ENCODE data around the gene TOPBP1. TPM values are rescaled to one million over a fixed set of nuclear protein-coding genes. Genes with fewer than 3 reads are reported as not detected.
"Not testable (repeated sequence)": the region's sequence is repeated elsewhere in the genome, so short reads cannot be mapped to it uniquely, and the experiment has no call there.

TOPBP1 gene
- total RNA-seq: 10 to 100 TPM; 16.6 to 17.7 TPM
- long read RNA-seq, donor 1, full-length matches to known transcripts: 1 of 4 reads
- long read RNA-seq, donor 1, partial matches to known transcripts: 2 of 4 reads
- long read RNA-seq, donor 1, other reads (novel, unspliced or antisense): 1 of 4 reads
- long read RNA-seq, donor 2, partial matches to known transcripts: 2 of 2 reads
- long read RNA-seq, donor 2, other reads (novel, unspliced or antisense): 0 of 2 reads

DNA sequence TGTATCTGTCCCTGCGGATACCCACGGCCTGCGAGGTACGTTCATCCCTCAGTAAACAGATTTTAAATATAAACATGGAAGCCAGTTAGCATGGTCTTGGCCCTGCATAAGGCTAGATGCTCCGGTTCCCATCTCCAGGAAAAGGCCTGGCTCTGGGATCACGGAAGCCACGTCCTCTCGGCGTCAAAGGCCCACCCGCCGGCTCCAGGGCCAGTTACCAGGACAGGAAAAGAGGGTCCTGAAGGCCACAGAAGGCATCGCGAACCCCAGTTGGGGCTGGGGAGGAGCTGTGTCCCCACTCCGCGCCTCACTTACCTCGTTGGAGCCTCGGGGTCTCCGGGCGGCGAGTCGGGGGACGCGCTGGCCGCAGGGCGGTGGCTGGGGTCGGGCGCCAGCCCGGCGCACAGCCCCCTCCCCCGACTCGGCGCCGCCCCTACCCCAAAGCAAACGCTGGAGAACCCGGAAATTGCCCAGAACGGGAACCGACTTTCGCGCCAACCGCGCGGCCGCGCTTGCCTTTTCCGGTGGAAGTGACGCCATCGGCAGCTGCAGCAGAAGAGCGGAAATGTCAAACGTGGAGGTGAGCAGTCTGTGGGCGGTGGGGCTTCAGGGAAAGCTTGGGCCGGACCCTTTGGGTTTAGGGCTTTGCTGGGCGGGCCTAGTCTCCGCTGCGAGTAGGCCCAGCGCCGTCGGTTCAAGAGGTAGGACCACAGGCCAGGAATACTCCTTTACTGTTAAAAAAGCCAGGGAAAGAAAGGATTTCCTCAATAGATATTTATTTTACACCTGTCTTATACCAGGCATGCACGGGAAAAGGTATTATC is at the start of gene TOPBP1:
Gene TOPBP1 (minus strand): TSS at position 488 of the 824 bp plus-strand sequence. CDS start 814 bp downstream, outside the sequence.
- intact Hi-C loops (cut with DNase I): no loop called here
- peak; percentile 95 for DNase-seq (ENCODE audit: low spot score)

DNA sequence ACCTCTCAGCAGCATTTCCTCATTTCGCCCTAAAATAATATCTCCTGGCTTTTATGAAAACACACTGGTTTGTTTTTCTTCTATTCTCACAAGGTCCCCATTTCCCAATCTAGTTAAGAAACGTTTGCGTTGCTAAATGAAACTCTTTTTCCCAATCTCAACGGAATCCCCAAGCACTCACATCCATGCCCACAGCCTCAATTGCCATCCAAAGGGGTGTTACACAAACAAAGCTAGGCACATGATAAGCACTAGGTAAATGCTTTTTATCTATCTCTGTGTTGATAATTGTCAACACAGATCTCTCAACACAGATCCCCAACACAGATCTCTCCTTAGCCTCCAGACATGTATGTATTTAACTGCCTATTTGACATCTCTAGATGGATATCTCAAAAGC is 49.3 kb upstream of the TOPBP1 start:
- DNase-seq (ENCODE audit: low spot score): no peak
- intact Hi-C loops (cut with DNase I): no loop called here

DNA sequence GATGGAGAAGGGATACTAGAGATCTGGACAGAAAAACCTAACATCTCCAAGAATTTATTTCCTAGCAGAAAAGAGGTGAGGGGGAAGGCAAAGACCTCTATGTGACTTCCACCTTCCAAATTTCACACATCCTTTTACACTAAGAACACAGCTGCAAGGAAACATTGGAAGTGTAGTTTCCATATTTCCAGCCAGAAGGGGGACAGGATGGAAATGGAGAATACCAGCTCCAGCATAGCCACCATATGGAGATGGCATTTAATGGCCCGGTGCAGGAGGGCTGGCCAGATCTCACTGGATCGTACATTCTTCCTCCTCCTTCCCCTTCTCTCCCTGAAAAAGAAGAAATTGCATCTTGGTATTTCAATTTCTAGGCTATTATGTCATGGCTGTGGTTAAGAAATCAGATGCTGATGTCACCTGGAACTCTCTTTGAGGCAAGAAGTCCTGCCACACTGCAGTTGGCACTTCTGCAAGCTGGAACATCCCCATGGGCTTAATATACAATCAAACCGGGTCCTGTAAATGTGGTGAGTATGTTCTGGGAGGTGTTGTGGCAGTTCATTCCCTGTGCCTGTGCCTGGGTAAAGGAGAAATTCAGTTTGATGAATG is 47.5 kb upstream of the TOPBP1 start:
- intact Hi-C loops (cut with DNase I): loop anchor here in 1 of 2 donors (5.0 kb wide), 1 partner anchor 787 kb away; no protein-coding TSS in a partner anchor
- DNase-seq (ENCODE audit: low spot score): no peak

DNA sequence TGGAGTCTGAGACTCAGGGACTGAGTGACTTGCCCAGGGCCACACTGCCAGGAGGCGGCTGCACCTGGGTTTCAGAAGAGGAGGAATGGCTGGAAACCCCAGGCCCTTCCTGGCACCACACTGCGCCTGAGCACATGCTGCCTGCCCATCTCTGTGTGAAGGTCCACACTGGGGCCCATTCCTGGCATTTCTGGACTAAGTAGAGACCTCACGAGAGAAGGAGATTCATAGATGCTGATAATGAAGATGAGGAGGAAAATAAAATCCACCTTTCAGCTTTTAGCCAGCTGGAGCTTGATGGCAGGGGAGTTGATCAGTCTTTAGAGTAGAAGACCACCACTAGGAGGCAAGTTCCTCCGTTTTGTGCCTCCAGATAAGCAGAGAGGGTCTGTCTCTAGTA is 44.3 kb upstream of the TOPBP1 start:
- no peak for DNase-seq (ENCODE audit: low spot score)
- intact Hi-C loops (cut with DNase I): loop anchor here in 1 of 2 donors (5.0 kb wide), 1 partner anchor 784 kb away; no protein-coding TSS in a partner anchor

DNA sequence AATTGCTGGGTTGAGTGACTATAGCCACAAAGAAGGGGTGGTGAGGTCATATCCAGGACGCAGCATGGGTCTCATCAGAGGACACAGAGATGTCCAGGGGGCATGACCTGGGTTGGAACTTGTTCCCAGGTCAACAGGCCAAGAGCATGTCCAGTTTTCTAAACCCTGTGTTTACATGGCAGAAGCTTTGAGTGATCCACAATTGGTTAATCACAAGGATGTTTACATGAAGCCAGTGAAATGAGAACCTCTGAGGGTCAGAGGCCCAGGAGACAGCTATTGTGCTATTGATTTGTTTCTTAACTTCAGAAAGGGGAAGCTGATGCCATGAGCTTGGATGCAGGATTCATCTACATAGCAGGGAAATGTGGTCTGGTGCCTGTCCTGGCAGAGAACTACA is 42.2 kb upstream of the TOPBP1 start:
- intact Hi-C loops (cut with DNase I): no loop called here

DNA sequence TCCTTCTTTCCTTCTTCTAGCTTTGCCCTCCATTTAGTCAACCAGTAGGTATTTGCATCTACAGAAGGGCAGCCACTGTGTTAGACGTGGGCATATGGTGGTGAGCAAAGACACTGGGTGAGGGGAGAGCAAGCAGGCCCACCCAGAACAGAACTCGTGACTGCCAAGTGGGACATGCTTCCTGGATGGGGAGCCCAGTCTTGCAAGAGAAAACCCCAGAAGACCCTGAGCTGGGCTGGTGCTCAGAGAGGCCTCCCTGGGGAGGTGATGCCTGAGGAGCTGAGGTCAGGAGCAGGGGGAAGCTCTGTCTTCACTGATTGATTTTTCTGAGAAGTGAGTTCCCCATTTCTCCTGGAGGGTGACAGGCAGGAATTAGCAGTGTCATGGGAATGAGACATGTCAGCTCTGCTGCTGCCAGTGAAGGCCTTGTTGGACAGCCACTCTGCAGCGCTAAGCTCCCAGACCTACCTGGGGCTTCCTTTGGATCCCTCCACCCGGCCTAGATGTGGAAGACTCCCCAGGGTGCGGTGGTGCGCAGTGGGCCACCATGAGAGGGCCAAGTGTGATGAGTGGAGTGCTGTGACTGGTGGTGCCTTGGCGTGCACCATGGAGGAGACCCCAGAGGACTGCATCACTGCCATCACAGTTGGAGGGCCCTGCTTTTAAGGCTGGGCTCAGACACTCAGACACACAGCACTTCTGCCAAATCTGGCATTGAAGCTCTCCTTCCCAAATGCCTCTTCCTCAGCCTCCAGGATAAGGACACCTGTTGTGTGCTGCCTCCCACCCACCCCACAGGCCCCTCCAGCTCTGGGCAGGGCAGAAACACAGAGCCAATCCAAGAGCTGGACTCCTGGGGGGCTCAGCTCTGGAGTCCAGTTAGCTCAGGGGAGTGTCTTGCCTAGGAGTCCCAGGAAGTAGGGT is 40.0 kb upstream of the TOPBP1 start:
- DNase-seq (ENCODE audit: low spot score): no peak
- intact Hi-C loops (cut with DNase I): no loop called here

More for the DNA sequence above, 42.2 kb upstream of the TOPBP1 start:
- DNase-seq (ENCODE audit: low spot score): no peak

DNA sequence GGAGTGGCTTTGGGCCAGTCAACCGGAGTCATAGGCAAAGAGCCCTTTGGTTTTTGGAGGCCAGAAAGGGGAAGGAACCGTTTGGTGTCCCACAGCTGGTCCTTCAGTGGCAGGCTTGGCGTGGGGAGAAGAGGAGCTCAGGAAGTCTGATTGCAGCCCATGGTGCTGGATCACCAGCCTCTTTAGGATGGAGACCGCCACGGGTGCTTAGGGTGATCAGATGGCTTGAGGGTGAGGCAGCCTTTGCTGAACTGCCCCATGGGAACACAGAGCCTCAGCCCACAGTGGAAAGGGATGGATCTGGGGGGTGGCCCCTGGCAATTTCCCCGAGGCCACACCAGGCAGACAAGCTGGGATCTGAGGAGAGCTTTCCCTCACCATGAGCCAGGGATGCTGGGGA is 38.6 kb upstream of the TOPBP1 start:
- intact Hi-C loops (cut with DNase I): no loop called here
- no peak for DNase-seq (ENCODE audit: low spot score)

DNA sequence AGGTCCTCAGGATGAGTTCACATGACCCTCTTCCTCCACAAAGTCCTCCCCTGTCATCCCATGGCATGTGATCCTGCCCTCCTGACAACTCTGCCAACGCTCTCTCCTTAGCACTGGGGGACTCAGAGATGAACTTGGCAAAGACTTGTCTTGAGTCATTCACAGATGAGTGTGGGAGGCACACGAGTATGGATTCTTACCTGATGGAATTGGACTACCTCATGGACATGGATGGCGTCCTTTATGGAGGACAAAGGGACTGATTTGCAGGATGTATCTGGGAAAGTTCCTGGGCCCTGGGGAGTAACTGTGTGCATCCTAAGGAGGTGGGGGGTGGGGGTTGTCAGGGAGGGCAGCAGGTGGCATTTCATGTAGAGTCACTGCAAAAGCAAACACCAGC is 38.2 kb upstream of the TOPBP1 start:
- intact Hi-C loops (cut with DNase I): no loop called here
- no peak for DNase-seq (ENCODE audit: low spot score)

DNA sequence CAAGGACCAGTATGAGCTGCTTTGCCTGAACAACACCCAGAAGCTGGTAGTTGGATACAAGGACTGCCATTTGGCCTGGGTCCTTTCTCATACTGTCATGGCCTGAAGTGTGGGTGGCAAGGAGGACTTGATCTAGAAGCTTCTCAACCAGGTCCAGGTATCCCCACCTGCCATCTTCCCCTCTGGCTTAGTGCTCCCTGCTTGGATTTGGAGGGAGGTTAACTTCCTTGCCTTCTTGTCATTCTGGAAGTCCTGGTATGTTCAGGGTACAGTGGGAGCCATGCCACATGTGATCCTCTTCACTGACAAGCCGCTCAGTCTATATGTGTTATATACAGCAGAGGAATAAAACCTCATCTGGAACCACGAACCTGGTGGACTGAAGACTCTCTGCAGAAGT is 37.7 kb upstream of the TOPBP1 start:
- DNase-seq (ENCODE audit: low spot score): no peak
- intact Hi-C loops (cut with DNase I): no loop called here

DNA sequence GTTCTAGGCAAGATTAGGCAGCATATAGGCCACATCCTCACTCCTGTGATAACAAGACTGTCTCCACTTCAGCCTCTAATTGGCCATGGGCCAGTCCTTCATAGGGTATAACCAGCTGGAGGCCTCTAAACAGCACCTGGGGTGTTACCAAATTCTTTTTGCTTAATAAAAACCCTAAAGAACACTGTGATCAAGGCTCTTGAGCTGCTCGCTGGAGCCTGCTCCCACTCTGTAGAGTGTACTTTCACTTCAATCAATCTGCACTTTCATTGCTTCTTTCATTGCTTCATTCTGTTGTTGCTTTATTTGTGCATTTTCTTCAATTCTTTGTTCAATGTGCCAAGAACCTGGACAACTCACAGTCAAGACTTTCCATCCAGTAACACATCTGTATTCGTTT is 36.2 kb upstream of the TOPBP1 start:
- DNase-seq (ENCODE audit: low spot score): no peak
- intact Hi-C loops (cut with DNase I): no loop called here

DNA sequence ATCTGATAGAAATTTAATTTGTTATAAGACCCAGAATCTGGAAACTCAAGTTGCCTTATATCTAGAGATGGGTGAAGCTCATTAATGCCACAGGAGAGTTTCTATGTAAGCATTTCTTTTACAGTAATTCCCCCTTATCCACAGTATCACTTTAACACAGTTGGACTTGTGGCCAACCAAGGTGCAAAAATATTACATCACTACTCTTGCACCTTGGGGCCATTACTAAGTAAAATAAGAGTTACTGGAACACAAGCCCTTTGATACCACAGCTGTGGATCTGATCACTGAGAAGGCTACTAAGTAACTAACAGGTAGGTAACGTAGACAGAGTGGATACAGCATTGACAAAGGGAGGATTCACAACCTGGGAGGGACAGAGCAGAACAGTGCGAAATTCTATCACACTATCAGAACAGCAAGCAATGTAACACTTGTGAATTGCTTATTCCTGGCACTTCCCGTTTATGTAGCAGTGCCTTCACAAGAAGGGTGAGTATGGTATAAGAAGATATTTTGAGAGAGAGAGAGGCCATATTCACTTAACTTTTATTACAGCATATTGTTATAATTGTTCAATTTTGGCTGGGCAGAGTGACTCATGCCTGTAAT is 33.9 kb upstream of the TOPBP1 start:
- no peak for DNase-seq (ENCODE audit: low spot score)
- intact Hi-C loops (cut with DNase I): no loop called here

DNA sequence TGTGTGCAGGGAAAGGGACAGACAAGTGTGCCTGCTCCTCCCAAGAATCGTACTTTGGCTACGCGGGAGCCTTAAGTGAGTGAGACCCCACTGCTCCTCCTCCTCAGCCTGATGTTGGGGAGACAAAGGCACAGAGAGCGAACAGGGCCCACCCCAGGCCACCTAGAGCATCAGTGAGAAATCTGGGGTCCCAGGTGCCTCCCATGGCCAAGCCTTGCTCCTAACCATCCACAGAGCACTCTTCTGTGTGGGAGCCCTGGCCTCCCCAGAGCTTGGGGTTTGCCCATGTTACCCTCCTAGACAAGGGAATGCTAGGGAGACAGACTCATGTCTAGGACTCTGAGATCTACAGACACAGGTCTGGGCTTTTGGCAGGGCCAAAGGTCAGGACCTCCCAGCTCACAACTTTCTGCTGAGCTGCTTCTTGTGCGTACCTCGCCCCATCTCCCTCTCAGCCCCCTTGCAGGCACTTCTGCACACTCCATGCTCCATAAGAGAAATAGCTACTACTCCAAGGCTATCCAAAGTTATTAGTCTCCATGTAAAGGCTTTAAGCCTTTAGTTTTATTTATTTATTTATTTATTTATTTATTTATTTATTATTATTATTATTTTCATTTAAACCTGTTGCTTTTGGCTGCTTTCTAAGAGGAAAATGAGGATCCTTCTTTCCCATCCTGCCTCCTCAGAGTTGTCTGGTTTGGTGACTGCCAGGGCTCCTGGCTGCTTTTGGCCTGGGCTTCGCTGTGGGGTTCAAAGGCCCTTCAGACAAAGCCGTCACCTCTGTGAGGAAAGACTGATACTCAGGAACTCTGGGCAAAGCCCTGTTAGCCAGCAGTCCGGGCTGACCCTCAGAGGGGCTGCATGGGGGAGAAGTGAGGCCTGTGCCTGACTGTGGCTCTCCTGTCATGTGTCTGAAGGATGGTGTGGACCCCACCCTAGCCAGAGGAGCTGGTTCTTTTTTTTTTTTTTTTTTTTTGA is 32.8 kb upstream of the TOPBP1 start:
- intact Hi-C loops (cut with DNase I): no loop called here
- no peak for DNase-seq (ENCODE audit: low spot score)

DNA sequence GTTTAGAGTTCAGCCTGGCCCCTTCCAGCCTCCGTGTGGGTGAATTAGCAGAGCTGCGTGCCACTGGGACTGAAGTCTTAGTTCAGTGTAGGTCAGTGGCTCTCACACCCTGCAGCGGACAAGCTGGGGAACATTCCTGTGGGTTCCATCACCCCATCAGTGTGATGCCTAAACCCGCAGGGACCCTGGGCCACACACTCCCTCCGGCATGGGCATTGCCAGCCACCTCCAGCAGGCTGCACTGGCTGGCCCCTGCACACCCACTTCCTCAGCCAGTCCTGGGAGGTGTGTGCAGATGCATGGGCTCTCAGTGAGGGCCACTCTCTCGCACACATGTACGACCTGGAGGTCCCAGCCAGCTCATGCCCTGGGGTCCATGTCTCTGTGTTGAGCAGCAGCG is 32.1 kb upstream of the TOPBP1 start:
- intact Hi-C loops (cut with DNase I): no loop called here
- DNase-seq (ENCODE audit: low spot score): no peak

DNA sequence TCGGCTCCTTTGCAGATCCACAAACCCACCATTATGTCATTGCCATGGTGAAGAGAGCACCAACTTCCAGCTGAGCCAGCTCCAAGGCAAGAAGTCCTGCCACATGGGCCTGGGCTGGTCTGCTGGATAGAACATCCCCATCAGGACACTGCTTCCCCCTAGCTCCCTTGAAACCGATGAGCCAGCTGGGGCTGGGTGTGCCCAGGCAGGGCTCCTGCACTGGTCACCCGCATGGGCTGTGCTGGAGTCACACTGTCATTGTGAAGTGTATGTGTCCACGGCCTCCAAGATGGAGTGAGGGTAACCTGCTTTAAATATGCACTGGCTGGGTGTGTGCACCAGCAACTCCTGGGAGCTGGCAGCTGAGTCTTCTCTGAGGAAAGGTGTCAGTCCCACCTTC is 31.0 kb upstream of the TOPBP1 start:
- intact Hi-C loops (cut with DNase I): no loop called here
- DNase-seq (ENCODE audit: low spot score): no peak

DNA sequence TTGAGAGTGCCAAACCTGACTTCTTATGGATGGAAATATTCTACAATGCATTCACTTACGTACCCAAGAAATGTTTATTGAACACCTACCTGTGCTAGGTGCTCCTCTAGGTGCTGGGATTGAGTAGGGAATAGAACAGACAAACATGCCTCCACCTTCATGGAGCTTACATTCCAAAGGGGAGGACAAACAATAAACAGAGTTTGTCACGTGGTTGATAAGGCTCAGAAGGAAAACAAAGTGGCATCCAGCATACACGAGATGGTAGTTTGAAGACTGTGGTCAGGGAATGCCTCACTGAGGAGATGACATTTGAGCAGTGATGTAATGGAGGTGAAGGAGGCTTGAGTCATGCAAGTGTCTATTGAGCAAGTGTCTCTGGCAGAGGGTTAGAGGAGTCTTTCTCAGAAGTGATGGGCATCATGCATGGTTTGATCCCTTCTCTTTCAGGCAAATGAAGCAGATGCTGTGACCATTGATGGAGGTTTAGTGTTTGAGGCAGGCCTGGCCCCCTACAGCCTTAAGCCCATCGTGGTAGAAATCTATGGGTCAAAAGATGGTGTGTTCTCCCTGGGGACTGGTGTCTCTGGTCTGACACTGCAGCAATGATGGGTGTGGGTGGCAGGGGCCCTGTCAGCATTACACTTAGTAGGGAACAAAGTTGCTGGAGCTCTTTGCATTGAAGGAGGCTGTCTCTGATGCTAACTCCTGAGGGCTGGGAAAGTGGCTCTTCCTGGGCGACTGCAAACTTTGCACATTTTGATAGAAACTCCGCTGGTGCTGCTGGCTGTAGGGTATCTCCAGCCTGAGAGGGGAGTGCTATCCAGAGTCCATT is 29.7 kb upstream of the TOPBP1 start:
- no peak for DNase-seq (ENCODE audit: low spot score)
- intact Hi-C loops (cut with DNase I): no loop called here

DNA sequence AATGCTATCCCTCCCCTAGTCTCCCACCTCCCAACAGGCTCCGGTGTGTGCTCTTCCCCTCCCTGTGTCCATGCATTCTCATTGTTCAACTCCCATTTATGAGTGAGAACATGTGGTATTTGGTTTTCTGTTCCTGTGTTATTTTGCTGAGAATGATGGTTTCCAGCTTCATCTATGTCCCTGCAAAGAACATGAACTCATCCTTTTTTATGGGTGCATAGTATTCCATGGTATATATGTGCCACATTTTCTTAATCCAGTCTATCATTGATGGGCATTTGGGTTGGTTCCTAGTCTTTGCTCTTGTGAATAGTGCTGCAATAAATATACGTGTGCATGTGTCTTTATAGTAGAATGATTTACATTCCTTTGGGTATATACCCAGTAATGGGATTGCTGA is 16.3 kb upstream of the TOPBP1 start:
- intact Hi-C loops (cut with DNase I); DNase-seq (ENCODE audit: low spot score): not testable (repeated sequence)
